Fibroblast of lung (primary cell): ENCODE measurements around the gene MCAT.
"Not testable (repeated sequence)": the region's sequence is repeated elsewhere in the genome, so short reads cannot be mapped to it uniquely, and the experiment has no call there.

Experiments
- EZH2 ChIP-seq: IDR thresholded peaks from 2 replicates; pipeline ENCODE4 v1.5.1; 2012; ENCODE audit warnings: low read length, control low read depth, mild to moderate bottlenecking; ENCODE audit errors: missing control alignments
- TF ChIP-seq, protein P1 (sequence below), 2 donors: IDR thresholded peaks in 1 of 2; conservative IDR thresholded peaks in 1 of 2; 1 replicate in 1 of 2; 2 replicates in 1 of 2; pipeline ENCODE4 v1.5.1; 2011 to 2012; ENCODE audit warnings: low read length in 2 of 2, control low read depth in 1 of 2, inconsistent platforms in 1 of 2, low read depth in 1 of 2, mild to moderate bottlenecking in 1 of 2

DNA sequence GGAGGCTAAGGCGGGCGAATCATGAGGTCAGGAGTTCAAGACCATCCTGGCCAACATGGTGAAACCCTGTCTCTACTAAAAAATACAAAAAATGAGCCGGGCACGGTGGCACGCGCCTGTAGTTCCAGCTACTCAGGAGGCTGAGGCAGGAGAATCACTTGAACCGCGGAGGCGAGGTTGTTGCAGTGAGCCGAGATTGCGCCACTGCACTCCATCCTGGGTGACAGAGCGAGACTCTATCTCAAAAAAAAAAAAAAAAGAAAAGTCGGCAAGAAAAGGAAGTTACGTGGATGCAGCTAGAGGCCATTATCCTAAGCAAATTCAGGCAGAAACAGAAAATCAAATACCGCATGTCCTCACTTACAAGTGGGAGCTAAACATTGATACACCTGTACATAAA is 3.1 kb upstream of the MCAT start:
- TF ChIP-seq, protein P1, sequence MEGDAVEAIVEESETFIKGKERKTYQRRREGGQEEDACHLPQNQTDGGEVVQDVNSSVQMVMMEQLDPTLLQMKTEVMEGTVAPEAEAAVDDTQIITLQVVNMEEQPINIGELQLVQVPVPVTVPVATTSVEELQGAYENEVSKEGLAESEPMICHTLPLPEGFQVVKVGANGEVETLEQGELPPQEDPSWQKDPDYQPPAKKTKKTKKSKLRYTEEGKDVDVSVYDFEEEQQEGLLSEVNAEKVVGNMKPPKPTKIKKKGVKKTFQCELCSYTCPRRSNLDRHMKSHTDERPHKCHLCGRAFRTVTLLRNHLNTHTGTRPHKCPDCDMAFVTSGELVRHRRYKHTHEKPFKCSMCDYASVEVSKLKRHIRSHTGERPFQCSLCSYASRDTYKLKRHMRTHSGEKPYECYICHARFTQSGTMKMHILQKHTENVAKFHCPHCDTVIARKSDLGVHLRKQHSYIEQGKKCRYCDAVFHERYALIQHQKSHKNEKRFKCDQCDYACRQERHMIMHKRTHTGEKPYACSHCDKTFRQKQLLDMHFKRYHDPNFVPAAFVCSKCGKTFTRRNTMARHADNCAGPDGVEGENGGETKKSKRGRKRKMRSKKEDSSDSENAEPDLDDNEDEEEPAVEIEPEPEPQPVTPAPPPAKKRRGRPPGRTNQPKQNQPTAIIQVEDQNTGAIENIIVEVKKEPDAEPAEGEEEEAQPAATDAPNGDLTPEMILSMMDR (conservative IDR thresholded peaks at IDR 0.05 in 1 of 2, IDR thresholded peaks at IDR 0.05 in 1 of 2; ENCODE audit: low read depth in 1 of 2, low read length in 2 of 2) = not testable (repeated sequence)
- TF ChIP-seq EZH2 = not testable (repeated sequence)
